Measurements from ENCODE around the gene DPAGT1. TPM values are rescaled to one million over a fixed set of nuclear protein-coding genes. Genes with fewer than 3 reads are reported as not detected.

The DPAGT1 gene
- total RNA-seq, 1 experiment from 2014 or later: 63.5 TPM

DNA sequence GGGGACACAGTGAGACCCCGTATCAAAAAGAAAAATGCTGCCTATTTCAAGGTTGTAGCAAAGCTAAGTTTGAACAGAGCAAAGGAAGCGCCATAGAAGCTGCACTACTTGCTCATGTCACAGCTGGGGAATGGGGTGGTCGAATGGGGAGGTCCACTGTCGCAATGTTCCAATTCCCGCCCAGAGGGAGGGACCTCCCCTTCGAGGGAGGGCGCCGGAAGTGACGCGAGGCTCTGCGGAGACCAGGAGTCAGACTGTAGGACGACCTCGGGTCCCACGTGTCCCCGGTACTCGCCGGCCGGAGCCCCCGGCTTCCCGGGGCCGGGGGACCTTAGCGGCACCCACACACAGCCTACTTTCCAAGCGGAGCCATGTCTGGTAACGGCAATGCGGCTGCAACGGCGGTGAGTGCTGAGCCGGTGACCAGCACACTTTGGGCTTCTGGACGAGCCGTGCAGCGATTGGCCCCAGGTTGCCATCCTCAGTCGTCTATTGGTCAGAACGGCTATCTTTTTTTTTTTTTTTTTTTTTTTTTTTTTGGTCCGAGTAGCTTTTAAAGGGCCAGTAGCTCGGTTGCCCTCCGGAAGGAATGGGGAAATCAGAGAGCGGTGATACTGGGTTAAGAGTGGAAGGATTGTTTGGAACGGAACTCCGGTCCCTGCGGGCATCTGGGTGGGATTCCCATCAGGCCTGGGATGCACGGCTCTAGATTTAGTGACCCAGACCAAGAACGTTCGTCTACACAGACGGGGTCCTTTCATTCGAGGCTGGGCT, 16.8 kb downstream of the DPAGT1 start, which contains the start of gene HMBS (continued):
- TF ChIP-seq MXD4 (CRISPR knock-in tag; IDR thresholded peaks at IDR 0.05; ENCODE audit: borderline replicate concordance) (no peak), TEAD1 (CRISPR knock-in tag; IDR thresholded peaks at IDR 0.05) (no peak; the same call in 1 of the 2 replicates), ESRRA (CRISPR knock-in tag; IDR thresholded peaks at IDR 0.05; ENCODE audit: borderline replicate concordance) (no peak), SMAD3 (CRISPR knock-in tag; IDR thresholded peaks at IDR 0.05; ENCODE audit: borderline replicate concordance) (no peak), RORB (CRISPR knock-in tag; IDR thresholded peaks at IDR 0.05) (no peak), ERG (CRISPR knock-in tag; IDR thresholded peaks at IDR 0.05) (peak; percentile 66; the same call in 1 of the 2 replicates), NR3C1 (CRISPR knock-in tag; conservative IDR thresholded peaks at IDR 0.05; ENCODE audit: low read depth) (no peak), ZNF263 (CRISPR knock-in tag; IDR thresholded peaks at IDR 0.05; ENCODE audit: low read depth) (no peak), ZNF317 (CRISPR knock-in tag; IDR thresholded peaks at IDR 0.05; ENCODE audit: borderline replicate concordance, low read depth) (no peak), ZNF671 (CRISPR knock-in tag; IDR thresholded peaks at IDR 0.05) (no peak), RELA (CRISPR knock-in tag; IDR thresholded peaks at IDR 0.05; ENCODE audit: borderline replicate concordance) (no peak), ZBTB21 (CRISPR knock-in tag; IDR thresholded peaks at IDR 0.05; ENCODE audit: borderline replicate concordance) (no peak), JAZF1 (CRISPR knock-in tag; IDR thresholded peaks at IDR 0.05) (no peak), MAX (CRISPR knock-in tag; IDR thresholded peaks at IDR 0.05) (peak; percentile 88), TP53 (CRISPR knock-in tag; IDR thresholded peaks at IDR 0.05) (no peak)
- TF ChIP-seq, protein P1, sequence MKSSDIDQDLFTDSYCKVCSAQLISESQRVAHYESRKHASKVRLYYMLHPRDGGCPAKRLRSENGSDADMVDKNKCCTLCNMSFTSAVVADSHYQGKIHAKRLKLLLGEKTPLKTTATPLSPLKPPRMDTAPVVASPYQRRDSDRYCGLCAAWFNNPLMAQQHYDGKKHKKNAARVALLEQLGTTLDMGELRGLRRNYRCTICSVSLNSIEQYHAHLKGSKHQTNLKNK (CRISPR knock-in tag; IDR thresholded peaks at IDR 0.05): no peak
- TF ChIP-seq, protein P2, sequence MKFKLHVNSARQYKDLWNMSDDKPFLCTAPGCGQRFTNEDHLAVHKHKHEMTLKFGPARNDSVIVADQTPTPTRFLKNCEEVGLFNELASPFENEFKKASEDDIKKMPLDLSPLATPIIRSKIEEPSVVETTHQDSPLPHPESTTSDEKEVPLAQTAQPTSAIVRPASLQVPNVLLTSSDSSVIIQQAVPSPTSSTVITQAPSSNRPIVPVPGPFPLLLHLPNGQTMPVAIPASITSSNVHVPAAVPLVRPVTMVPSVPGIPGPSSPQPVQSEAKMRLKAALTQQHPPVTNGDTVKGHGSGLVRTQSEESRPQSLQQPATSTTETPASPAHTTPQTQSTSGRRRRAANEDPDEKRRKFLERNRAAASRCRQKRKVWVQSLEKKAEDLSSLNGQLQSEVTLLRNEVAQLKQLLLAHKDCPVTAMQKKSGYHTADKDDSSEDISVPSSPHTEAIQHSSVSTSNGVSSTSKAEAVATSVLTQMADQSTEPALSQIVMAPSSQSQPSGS (CRISPR knock-in tag; IDR thresholded peaks at IDR 0.05; ENCODE audit: borderline replicate concordance, low read depth): no peak

DNA sequence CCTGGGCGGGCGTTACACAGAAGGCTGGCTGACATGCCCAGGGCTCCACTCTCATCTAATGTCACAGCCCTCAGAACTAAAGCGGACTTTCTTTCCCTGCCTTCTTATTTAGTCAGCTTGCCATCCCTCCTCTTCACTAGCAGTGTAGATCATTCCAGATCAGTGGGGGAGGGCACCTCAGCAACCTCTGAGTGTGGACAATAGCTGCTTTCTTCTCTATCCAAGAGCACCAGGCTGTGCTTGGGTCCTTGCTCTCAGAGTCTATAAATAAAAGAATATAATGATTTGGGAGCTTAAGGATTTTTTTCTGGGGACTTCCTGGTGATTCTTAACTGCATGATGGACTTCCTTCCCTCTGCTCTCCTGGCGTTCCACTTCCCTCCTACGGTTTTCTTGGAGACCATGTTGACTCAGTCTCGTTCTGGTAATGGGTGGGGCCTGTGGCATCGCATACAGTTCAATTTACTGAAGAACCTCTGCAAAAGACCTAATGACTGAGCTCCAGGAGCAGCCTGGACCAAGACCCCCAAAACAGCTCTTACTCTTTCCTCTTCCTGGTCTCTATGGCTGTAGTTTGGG, 19.9 kb downstream of the DPAGT1 start:
- Mint-ChIP-seq H3K27ac (no peak overlapping the region), H3K9me3 (no peaks in the 10 kb centered on the region), H3K4me1 (peaks cover 3% of the 10 kb centered on the region; the same call in 1 of the 2 replicates), H3K27me3 (ENCODE audit: low read depth) (no peaks in the 10 kb centered on the region), H3K36me3 (peaks cover 37% of the 10 kb centered on the region), H3K4me3 (no peak overlapping the region)
- ChIA-PET POLR2A (no interaction called here), CTCF (interaction anchor here (1.0 to 1.3 kb wide), 2 partner anchors 14 to 26 kb away, joined by 3 read pairs; partner anchors contain the start of gene VPS11)
- no peak for ATAC-seq
- DNase-seq (ENCODE audit: low spot score): no peak
- TF ChIP-seq ZNF671 (CRISPR knock-in tag; IDR thresholded peaks at IDR 0.05): no peak
- no peak for TF ChIP-seq ERG (CRISPR knock-in tag; IDR thresholded peaks at IDR 0.05)
- no peak for TF ChIP-seq CREM (CRISPR knock-in tag; IDR thresholded peaks at IDR 0.05)
- no peak for TF ChIP-seq JAZF1 (CRISPR knock-in tag; IDR thresholded peaks at IDR 0.05)
- TF ChIP-seq RELA (CRISPR knock-in tag; IDR thresholded peaks at IDR 0.05; ENCODE audit: borderline replicate concordance): no peak
- TF ChIP-seq ZNF423 (CRISPR knock-in tag; IDR thresholded peaks at IDR 0.05): no peak
- no peak for TF ChIP-seq EMX1 (CRISPR knock-in tag; IDR thresholded peaks at IDR 0.05)
- no peak for TF ChIP-seq TEAD4 (CRISPR knock-in tag; IDR thresholded peaks at IDR 0.05)
- no peak for TF ChIP-seq ZNF232 (CRISPR knock-in tag; IDR thresholded peaks at IDR 0.05)
- TF ChIP-seq, protein P3, sequence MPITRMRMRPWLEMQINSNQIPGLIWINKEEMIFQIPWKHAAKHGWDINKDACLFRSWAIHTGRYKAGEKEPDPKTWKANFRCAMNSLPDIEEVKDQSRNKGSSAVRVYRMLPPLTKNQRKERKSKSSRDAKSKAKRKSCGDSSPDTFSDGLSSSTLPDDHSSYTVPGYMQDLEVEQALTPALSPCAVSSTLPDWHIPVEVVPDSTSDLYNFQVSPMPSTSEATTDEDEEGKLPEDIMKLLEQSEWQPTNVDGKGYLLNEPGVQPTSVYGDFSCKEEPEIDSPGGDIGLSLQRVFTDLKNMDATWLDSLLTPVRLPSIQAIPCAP (CRISPR knock-in tag; IDR thresholded peaks at IDR 0.05): no peak
- no peak for TF ChIP-seq GABPB1 (CRISPR knock-in tag; IDR thresholded peaks at IDR 0.05)
- TF ChIP-seq, protein P4, sequence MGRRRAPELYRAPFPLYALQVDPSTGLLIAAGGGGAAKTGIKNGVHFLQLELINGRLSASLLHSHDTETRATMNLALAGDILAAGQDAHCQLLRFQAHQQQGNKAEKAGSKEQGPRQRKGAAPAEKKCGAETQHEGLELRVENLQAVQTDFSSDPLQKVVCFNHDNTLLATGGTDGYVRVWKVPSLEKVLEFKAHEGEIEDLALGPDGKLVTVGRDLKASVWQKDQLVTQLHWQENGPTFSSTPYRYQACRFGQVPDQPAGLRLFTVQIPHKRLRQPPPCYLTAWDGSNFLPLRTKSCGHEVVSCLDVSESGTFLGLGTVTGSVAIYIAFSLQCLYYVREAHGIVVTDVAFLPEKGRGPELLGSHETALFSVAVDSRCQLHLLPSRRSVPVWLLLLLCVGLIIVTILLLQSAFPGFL (CRISPR knock-in tag; IDR thresholded peaks at IDR 0.05; ENCODE audit: borderline replicate concordance): no peak
- TF ChIP-seq ZSCAN18 (CRISPR knock-in tag; IDR thresholded peaks at IDR 0.05): no peak
- no peak for TF ChIP-seq MXD4 (CRISPR knock-in tag; IDR thresholded peaks at IDR 0.05; ENCODE audit: borderline replicate concordance)
- TF ChIP-seq ATF1 (CRISPR knock-in tag; IDR thresholded peaks at IDR 0.05): no peak
- no peak for TF ChIP-seq NFE2L1 (CRISPR knock-in tag; IDR thresholded peaks at IDR 0.05)

Measured in WTC11 (cell line).